Right lobe of liver (tissue), 6 donors: Measurements from ENCODE around the gene FAIM2. TPM values are rescaled to one million over a fixed set of nuclear protein-coding genes. Genes with fewer than 3 reads are reported as not detected.
A peak's percentile ranks its signal among the peaks of the same experiment; 100 is the strongest.

Source experiments
- ATAC-seq, 4 donors: fragments of 200-7000 bp; cut with Tn5 transposase; one replicate each; pipeline ENCODE4 v1.9.1; 2020; ENCODE audit warnings: mild to moderate bottlenecking in 4 of 4, moderate library complexity in 4 of 4
- DNase-seq, 3 donors: peaks; one replicate each; pipeline ENCODE4 v3.0.0-alpha.2; 2020
- H3K27ac ChIP-seq, 3 donors: fragments of 200-600 bp; one replicate each; pipeline ENCODE4 v1.8.0; 2022
- H3K27me3 ChIP-seq, 2 donors: fragments of 200-600 bp; one replicate each; pipeline ENCODE4 v1.8.0; 2022
- H3K36me3 ChIP-seq, 4 donors: fragments of 200-600 bp; sonication (generic) in 1 of 4; one replicate each; pipeline versions ENCODE4 v1.5.1 to v1.8.0; 2017 to 2022; ENCODE audit warnings: control low read depth in 1 of 4
- H3K4me1 ChIP-seq, 4 donors: fragments of 200-600 bp; sonication (generic) in 1 of 4; one replicate each; pipeline versions ENCODE4 v1.5.1 to v1.8.0; 2017 to 2022; ENCODE audit warnings: control low read depth in 1 of 4
- H3K4me3 ChIP-seq, 3 donors: fragments of 200-600 bp; one replicate each; pipeline ENCODE4 v1.8.0; 2022
- H3K9me3 ChIP-seq, 4 donors: fragments of 200-600 bp; sonication (generic) in 1 of 4; one replicate each; pipeline versions ENCODE4 v1.5.1 to v1.8.0; 2017 to 2022; ENCODE audit warnings: control low read depth in 1 of 4
- CTCF ChIP-seq, 4 donors: fragments of 200-600 bp in 3 of 4; fragments of 450-650 bp in 1 of 4; IDR thresholded peaks; one replicate each; pipeline versions ENCODE4 v1.5.1 to v1.8.0; 2016 to 2022; ENCODE audit warnings: antibody characterized with exemption in 4 of 4, mild to moderate bottlenecking in 2 of 4
- POLR2A ChIP-seq: fragments of 450-650 bp; IDR thresholded peaks from one replicate; pipeline ENCODE4 v1.6.1; 2017; ENCODE audit warnings: antibody characterized with exemption, mild to moderate bottlenecking
- WGBS: methylation state at CpG from one replicate; pipeline ENCODE4 v1.1.6; 2018; ENCODE audit warnings: low coverage, low lambda C conversion rate; ENCODE audit not compliant: insufficient coverage; ENCODE audit errors: missing lambda C conversion rate; 5-methylcytosine and 5-hydroxymethylcytosine counted together
- intact Hi-C, 2 donors: fragments of 100-400 bp; cut with DNase I; formaldehyde crosslinking; loops; one replicate each; pipeline versions ENCODE4 v1.11.2 to v1.14.1; 2022
- long read RNA-seq: library from polyadenylated mRNA; unstranded; transcript quantifications from one replicate; pipeline ENCODE4 v2.0.0, GENCODE V29; 2019
- total RNA-seq, 6 experiments: library from RNA; depleted of rRNA in 2 of 6; stranded (reverse); fragments of >200 nt in 2 of 6; fragmentation: NEBNext Ultra II Directional in 3 of 6; extraction: Animal tissue kit (Norgen Biotek cat#: 25700) in 3 of 6; gene quantifications; one replicate each; pipeline versions ENCODE4 v1.1.0 to v1.2.4, GENCODE V29; 2016 to 2023
- donor health status: DM: no; HTN: yes; CAD: no.
- donor health status: DM: no; HTN: no; CAD: no.
- donor health status: DM: no; HTN: no; CAD: no.
- donor health status: DM: no; HTN: yes; CAD: no.
- donor health status: DM: no; HTN: yes; CAD: no.

Gene FAIM2
- total RNA-seq = under 1 TPM in 1 of 6 experiments, not detected in 5; 0.16 TPM
- long read RNA-seq = 0 reads

DNA sequence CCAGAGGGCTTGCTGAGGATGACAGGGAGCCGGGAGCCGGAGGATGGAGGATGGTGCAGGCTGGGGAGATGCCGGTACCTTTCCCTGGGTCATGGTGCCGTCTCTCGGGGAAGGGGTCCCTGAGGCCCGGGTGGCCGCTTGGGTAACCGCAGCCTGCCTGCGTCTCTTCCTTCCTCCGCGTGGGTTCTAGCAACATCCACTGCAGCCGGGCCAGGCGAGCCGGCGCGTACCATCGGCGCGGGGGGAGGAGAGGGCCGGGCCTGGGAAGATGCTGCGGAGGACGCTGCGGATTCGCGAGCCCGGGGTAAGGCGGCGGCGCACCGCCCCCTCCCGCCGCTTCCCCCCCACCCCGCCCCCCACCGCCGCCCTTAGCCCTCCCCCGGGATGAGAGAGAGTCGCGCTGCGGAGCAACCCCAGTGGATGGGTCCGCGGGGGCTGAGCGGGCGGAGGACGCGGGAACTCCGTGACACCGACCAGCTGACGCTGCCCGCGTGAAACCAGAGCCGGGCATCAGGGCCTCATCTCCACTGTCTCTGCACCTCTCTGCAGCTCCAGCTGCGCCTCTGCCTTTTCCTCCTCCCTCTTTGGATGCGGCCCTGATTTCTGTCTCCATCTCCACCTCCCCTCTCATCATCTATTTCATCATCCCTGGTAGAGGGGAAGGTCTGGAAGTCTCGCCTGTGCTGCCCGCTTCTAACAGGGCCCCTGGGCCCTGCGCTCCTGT lies at the start of gene FAIM2:
Gene FAIM2 (minus strand): TSS at position 201 of the 724 bp plus-strand sequence. CDS start 108 bp downstream, at position 93.
- DNase-seq = no peak
- no peaks in the 10 kb centered on the region for H3K9me3 ChIP-seq

DNA sequence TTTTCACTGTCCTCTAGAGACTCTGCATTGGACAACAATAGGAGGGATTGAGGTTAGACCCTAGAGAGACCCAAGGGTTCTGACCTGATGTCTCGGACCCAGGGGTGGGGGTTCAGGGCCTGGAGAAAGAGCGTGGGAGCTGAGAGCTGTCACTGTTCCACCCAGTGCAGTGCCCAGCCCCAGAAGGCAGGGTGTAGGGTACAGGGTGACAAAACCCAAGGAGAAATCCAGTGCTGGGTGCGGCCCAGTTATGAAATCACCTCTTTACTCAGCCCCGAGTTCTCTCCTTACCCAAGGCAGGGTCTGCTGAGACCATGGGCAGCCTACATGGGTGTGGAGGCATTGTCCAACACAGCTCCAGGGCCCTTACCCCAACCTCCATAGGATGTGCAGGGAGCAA lies 49.5 kb upstream of the FAIM2 start:
- Histone ChIP-seq H3K27ac (no peak overlapping the region), H3K9me3 (no peaks in the 10 kb centered on the region), H3K4me3 (no peak overlapping the region), H3K36me3 (no peaks in the 10 kb centered on the region), H3K27me3 (no peaks in the 10 kb centered on the region), H3K4me1 (peaks cover 0 to 6% (median 0%) of the 10 kb centered on the region in 4 donors)
- TF ChIP-seq POLR2A (no peak), CTCF (IDR thresholded peaks at IDR 0.05) (no peak)
- intact Hi-C loops = no loop called here
- DNase-seq = peak in 1 of 3 donors; percentile 41
- ATAC-seq = no peak
- 79% methylated on average over 3 of the region's 4 CpGs for WGBS

More for the DNA sequence above, at the start of gene FAIM2:
- Histone ChIP-seq H3K4me1 (no peaks in the 10 kb centered on the region), H3K27me3 (no peaks in the 10 kb centered on the region), H3K36me3 (no peaks in the 10 kb centered on the region), H3K27ac (no peak within 1 kb of the TSS), H3K4me3 (peak within 1 kb of the TSS in 1 of 3 donors; percentile 9)
- TF ChIP-seq POLR2A (no peak), CTCF (IDR thresholded peaks at IDR 0.05) (no peak)
- intact Hi-C loops = no loop called here
- peak; percentile 28 to 34 (median 33) for ATAC-seq
- WGBS = 11% methylated on average over 26 of the region's 56 CpGs

GRCh38 chr12:49952391-49953055 lies 48.8 kb upstream of the FAIM2 start:
- intact Hi-C loops = no loop called here
- H3K27ac ChIP-seq = no peak overlapping the region
- H3K36me3 ChIP-seq = no peaks in the 10 kb centered on the region
- peaks cover 0 to 6% (median 0%) of the 10 kb centered on the region in 4 donors for H3K4me1 ChIP-seq
- H3K4me3 ChIP-seq = no peak overlapping the region
- ATAC-seq (peak in 3 of 4 donors; percentile 40 to 59 (median 50)), DNase-seq (no peak)
- TF ChIP-seq POLR2A = no peak
- TF ChIP-seq CTCF (IDR thresholded peaks at IDR 0.05) = no peak
- WGBS = 14% methylated on average over 1 of the region's 1 CpG
- no peaks in the 10 kb centered on the region for H3K9me3 ChIP-seq
- H3K27me3 ChIP-seq = no peaks in the 10 kb centered on the region

DNA sequence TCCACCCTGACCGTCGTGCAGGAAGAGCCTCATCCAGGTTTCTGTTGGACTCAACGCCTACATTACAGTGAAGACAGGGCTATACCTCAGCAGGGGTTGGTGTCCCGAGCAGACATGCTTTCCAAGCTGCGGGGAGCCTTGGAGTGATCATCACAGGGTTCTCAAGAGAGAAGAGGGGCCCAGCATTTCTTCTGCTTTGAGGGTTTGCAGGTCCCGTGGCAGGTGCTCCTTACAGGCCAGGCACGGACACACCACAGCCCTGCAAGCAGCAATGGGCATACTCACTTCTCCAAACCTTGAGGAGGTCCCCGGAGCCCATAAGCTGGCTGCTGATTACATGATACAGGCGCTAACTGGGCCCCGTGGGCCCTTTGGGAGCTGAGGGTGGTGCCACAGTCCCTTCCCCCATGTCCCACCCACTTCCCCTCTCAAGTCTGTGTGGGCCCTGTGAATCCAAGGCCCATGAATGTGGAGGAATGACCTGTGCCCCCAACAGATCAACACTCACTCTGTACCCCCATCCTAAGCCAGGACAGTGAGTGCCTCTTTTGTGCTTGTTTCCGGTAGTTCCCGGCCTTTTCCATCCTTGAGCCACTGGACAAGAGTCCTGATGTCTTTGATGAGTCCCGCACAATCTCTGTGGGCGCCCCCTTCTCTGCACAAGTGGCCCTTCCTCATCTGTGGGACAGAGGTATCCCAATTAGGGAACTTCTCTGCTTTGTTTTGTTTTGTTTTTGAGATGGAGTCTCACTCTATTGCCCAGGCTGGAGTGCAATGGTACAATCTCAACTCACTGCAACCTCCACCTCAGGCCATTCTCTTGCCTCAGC lies 47.9 kb upstream of the FAIM2 start:
- no peak for ATAC-seq
- H3K9me3 ChIP-seq = no peaks in the 10 kb centered on the region
- WGBS = 84% methylated on average over 5 of the region's 14 CpGs
- peak in 1 of 3 donors; percentile 28 for DNase-seq
- TF ChIP-seq POLR2A (no peak), CTCF (IDR thresholded peaks at IDR 0.05) (no peak)
- intact Hi-C loops = no loop called here
- H3K36me3 ChIP-seq = no peaks in the 10 kb centered on the region
- no peak overlapping the region for H3K4me3 ChIP-seq
- peaks cover 0 to 6% (median 0%) of the 10 kb centered on the region in 4 donors for H3K4me1 ChIP-seq
- no peak overlapping the region for H3K27ac ChIP-seq
- H3K27me3 ChIP-seq = no peaks in the 10 kb centered on the region
